HG03442 (cell line): ENCODE results near the gene ARSB.

ENCODE experiments used
- ATAC-seq: cut with Tn5 transposase; IDR thresholded peaks from one replicate; pipeline ENCODE4 v1.9.1; 2021; ENCODE audit warnings: mild to moderate bottlenecking, moderate library complexity; ENCODE audit not compliant: unreplicated experiment

ARSB gene

DNA sequence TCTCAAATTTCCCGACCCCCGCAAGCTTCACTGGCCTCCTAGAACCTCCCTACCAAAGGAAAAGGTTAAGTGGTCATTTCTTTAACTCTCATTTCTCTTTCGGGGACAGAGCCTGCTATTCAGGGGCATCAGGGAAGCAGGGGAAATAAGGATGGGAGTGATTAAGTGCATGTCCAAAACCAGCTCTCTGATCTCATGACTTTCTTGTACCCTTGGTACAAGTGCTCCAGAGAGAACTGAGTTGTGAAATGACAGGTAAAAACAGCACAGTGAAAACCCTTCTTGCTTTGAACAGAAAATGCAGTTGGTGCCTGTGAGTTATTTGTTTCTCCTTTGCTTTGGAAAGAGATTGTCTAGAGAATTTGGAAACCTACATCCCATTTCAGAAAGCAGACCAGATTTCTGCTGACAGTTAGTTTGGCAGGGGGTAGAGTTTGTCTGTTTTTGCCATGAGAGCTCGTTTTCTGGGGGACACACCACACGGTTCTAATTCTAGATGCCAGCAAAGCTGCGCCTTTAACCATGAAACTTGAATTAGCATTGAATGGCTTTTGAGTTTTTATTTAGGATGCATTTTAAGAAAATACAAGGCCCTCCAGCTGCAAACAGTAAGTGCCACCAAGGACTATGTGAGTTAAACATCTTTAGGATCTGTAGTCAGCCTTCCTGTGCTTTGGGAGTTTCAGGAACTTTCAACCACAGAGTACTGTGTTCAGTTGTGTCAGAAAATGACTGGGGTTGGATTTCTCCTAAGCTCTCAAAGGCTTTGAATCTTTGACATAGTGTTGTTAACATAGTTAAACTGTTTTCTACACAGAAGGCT, 174.8 kb downstream of the ARSB start:
- no peak for ATAC-seq

DNA sequence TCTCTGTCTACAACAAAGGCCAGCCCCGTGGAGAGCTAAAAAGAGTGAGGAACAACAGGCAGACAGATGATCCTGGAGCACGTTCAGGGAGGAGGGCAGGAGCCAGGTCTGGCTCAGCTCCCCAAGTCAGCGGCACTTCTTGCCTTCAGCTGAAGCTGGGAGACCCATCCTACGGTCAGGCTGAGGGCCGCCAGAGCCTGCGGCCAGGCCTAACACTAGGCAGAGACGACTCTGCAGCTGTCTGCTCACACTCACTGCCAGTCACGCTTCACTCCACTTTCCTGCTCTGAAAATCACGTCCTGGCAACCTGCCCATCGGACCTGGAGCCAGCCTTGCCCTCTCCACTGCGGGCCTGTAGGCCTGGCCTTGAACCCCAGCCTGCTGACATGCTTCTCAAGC, 175.7 kb downstream of the ARSB start:
- no peak for ATAC-seq

GRCh38 chr5:78808818-78809217, 176.3 kb downstream of the ARSB start:
- no peak for ATAC-seq

DNA sequence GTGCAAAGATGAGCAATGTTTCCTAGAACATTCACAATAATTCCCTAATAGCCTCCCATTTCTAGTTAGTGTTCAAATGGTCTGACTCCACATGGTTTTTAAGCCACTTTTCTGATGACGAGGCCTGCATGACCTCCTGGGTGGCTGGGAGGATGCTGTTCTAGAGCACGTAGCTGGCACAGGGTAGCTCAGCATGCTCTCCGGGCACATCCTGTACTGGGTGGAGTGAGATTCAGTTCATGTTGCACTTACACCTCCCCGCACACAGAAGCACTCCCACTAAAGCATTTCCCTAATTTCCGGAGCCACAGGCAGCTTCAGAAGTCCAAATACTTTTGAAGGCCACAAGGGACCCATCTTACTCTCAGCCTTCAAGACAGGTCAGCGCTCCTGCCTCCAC, 176.7 kb downstream of the ARSB start:
- ATAC-seq = no peak

- no peak for ATAC-seq
Measured at GRCh38 chr5:78806544-78806943, 178.6 kb downstream of the ARSB start.

DNA sequence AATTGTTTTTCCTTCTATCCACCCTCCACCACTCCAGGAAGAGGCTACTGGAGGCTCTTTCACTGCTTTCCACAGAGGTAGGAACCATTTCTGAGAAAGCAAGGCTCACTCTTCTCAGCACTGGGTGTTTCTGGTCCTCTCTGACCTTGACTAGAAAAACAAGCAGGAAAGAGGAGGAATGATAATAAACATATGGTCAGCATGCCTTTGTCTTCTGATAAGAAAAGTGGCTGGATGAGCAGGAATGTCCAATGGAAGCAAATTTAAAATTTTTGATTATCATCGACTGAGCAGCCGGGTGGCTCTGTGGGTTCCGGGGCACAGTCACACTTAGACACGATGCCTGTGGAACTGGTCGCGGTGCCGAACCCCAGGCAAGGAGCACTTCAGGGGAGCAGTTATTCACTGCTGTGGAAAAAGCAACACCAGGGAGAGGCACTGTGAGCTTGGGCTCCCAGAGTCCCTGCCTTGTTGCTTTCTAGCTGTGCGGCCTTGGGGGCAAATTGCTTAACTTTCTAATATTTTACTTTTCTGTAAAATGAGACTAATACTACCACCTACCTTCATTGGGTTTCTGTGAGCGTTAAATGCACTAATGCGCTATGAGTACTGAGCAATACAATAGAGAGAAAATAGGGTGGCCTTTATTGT, 179.5 kb downstream of the ARSB start:
- ATAC-seq = no peak

DNA sequence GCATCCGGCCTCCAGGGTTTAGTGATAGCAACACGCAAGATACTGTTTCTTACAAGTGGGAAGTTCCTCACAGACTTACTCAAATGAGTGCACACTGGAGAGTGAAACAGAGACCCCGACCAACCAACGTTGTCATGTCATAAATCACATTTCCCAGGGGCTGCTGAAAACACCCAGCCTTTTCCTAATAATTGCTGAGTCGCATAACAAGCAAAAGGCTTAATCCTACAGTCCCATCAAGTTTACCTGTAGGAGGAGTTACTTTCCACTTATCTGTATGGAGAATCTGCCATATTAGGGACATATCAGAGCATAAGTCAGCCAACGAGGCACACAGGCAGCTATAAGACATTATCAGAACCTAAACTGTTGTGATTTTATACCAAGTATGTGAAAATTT, 180.1 kb downstream of the ARSB start:
- no peak for ATAC-seq

DNA sequence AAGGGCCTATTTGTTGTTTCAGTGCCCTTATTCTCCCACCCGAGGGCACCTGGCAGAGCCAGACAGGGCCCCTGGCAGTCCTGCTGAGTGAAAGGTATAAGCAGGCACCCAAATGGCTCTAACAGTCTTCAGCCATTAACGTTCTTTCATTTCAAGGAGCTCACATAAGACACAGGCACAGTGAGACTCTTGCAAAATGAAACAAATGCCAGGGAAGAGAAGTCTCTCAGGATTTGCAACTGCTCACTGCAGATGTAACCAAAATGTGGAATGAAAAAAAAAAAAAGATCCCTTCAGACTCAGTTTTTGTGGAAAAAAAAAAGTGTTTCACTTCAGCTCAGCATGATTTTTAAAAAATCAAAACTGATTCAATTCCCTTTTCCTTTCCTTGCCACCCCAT, 181.2 kb downstream of the ARSB start:
- ATAC-seq = no peak

DNA sequence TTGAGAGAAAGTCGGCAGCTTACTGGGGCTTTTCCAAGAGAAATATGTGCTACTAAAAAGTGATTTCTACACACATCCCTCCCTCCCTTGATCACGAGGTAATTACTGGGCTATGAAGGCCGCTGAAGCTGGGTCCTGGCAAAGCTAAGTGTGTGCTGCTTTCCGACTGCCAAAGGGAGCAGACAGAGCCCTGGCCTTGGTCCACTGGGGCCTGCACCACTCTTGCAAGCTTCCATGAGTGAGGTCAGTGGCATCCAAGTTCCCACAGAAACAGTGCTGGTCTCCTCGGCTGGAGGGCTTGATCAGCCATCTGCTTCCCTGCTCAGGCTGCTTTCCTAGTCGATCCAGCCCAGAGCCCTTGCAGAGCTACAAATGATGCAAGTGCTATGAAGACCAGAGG, 181.8 kb downstream of the ARSB start:
- no peak for ATAC-seq

DNA sequence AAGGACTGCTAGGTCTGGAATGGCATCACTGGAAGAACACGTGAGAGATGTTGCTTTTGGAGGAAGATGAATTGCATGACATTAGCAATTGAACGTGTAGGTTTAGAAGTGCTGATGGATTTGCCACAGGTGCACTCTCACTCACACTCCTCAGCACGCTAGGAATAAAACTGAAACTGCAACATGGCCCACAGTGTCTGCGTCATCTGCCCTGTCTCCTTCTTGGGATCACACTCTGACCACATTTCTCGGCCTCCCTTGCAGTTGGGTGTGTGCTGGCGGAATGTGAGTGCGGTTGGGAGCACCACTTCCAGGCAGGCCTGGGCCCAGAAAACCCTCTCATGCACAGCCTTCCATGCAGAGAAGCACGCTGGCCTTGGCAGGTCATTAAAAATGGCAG, 183.7 kb downstream of the ARSB start:
- no peak for ATAC-seq

DNA sequence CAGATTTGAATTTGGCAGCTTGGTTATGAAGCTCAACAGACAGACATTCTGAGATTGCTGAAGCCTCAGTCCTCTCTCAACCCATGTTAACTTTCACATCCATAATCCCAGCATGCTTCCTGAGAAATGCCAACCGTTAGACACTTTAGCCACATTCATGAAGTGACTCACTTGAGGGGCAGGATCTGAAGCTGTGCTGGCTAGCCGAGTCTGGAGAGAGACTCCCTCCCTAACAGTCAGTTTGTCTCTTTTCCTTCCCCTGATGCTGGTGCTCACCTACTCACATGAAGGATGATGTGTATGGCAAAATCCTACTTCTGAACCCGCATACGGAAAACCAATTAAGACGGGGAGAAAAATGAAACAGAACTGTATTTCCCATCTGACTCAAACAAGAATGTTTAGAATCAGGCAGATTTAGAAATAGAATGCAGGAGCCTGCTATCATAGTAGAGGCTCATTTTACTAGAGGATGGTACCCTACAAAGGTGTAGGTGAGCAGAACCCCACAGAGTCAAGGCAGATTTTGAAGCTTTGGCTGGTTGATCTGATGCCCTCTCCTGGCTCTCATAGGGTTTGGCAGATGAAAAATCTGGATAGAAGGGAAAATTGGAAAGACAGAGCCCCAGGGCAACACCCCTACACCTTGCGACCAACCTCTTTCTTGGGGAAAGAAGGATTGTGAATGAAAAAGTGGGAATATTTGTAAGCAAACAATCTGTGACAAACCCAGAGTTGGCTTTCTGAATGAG, 185.7 kb downstream of the ARSB start:
- no peak for ATAC-seq

- no peak for ATAC-seq
Measured at GRCh38 chr5:78798673-78799029, 186.5 kb downstream of the ARSB start.

DNA sequence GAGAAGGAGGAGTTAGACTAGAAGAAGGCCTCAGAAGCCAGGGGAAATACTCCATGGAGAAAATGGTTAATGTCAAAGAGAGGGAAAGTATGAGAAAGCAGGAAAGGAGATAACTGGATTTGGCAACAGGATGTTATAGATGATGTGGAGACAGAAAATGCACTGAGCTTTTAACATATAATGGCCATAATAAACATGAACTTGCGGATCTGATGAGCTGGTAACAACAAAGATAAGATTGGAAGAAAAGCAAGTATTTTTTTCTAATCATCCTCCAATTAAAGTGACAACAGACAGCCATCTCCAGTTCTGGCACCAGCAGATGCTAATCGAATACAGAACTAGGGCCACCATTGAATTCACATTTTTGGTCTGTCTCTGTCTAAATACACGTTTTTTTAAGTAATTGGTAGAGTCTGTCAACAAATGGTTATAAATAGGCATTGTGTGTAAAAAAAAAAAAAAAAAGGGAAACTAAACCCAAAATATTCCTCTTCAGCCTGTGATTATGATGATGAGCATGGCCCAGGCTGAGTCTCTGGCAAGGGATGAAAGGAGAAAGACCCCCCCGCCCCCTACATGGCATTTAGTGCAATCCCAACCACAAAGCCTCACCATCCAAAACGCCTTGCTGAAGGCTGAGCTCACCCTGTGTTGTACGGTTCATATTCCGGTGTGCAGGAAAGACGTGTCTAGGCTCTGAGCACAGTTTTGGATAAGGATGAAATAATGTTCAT, 187.0 kb downstream of the ARSB start:
- ATAC-seq = no peak

DNA sequence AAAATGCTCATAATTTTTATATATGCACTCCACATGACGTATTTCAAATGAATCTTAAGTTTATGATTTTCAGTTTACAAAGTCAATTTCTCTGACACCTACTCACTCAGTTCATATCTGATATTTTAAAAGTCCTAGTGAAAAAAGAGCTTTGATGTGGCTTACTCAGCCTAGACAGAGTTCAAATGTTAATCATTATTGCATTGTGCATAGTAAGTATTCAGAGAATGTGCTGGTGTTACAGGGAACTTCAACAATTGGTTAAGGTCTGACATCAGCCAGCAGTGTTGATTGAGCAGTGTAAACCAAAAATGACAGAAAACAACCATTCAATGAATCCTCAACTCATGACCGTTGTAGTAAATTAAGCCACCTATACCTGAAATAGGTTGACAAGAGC, 189.4 kb downstream of the ARSB start:
- ATAC-seq = no peak

- no peak for ATAC-seq
Measured at GRCh38 chr5:78794693-78795215, 190.4 kb downstream of the ARSB start.

- ATAC-seq = no peak
Measured at GRCh38 chr5:78793907-78794662, 191.0 kb downstream of the ARSB start.

DNA sequence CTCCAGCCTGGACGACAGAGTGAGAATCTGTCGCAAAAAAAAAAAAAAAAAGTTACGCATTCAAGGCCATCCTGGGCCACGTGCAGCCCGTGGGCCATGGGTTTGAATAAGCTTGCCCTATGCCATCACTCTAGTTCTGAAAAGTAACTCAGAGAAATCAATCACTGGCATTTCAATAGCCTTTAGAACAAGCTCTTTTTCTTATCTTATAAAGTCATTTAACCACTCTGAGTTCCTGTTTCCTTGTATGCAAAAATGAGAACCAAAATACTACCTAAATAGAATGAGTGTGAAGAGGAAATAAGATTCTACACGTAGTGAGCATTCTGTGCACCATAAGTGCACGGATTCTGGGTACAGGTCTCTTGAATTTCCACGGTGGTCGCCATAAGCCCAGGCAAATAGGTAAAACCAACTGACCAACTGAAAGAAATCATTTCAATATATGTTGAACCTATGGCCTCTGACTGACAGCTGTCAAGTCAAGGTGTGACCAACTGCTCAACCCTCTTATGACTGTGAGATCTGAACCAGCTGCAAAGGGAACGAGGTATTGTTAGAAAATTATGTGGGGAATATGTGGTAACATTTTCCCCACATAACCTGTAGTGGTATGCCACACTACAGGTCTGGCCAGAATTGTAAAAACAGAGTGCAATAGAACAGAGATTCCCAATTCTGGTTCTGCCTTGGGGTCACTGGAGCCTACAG, 192.6 kb downstream of the ARSB start:
- peak; percentile 55 for ATAC-seq

GRCh38 chr5:78791501-78792100, 193.5 kb downstream of the ARSB start:
- no peak for ATAC-seq

- ATAC-seq = no peak
Measured at GRCh38 chr5:78787783-78788182, 197.3 kb downstream of the ARSB start.
